T-helper 9 cell (primary cell): ENCODE results near the gene AHRR.
"Not testable (repeated sequence)": the region's sequence is repeated elsewhere in the genome, so short reads cannot be mapped to it uniquely, and the experiment has no call there.

Experiments
- DNase-seq: peaks from one replicate; pipeline ENCODE4 v3.0.0-alpha.2; 2020

Gene AHRR

DNA sequence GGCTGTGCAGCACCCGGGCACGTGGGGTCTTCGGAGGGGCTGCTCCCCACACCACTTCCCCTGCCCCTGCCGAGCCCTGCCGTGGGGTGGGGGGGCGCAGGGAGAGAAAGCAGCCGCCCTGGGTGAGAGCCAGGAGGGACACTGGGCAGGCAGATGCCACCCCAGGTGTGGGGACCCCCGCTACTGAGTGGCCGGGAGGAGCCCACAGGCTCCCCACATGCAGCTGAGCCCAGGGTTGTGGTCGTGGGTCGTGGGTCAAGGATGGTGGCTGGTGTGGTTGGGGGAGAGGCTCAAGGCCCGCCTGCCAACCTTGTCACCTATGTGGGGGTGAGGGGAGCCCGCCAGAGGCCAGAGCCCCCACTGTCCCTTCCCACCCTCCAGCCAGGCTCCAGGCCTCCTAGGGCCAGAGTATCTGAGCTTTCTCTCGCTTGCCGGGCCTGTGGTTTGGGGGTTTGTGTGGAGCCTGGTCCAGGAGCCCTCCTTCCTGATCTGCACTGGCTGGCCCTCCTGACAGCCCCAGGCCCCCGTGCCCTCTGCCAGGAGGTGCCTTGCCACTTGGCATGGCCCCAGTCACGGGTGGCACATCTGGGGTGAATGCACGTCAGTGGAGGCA is 157.0 kb downstream of the AHRR start:
- DNase-seq, result no peak

DNA sequence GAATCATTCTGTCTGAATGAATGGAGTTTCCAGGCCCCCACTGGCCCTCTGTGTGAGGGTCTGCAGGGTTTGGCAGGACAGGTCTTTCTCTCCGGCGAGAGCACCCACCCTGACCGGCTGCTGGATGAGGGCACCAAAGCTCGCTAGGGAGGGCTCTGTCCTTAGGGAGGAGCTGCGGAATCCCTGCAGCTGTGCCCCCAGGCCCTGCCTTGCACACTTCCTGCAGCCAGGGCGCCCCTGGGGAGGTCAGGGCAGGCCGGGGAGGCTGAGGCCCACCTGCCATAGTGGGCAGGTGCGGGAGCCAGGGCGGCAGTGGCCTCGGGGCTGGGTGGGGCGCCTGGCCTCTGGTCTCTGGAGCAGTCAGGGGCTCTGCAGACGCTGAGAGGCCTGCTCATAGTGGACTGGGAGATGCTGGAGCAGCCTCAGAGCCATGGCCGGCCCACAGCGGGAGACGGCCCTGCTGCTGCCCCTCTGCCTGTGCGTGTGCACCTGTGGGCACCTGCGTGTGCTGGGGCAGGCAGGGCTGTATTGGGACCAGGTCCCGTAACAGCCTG is 157.5 kb downstream of the AHRR start:
- DNase-seq, result no peak

DNA sequence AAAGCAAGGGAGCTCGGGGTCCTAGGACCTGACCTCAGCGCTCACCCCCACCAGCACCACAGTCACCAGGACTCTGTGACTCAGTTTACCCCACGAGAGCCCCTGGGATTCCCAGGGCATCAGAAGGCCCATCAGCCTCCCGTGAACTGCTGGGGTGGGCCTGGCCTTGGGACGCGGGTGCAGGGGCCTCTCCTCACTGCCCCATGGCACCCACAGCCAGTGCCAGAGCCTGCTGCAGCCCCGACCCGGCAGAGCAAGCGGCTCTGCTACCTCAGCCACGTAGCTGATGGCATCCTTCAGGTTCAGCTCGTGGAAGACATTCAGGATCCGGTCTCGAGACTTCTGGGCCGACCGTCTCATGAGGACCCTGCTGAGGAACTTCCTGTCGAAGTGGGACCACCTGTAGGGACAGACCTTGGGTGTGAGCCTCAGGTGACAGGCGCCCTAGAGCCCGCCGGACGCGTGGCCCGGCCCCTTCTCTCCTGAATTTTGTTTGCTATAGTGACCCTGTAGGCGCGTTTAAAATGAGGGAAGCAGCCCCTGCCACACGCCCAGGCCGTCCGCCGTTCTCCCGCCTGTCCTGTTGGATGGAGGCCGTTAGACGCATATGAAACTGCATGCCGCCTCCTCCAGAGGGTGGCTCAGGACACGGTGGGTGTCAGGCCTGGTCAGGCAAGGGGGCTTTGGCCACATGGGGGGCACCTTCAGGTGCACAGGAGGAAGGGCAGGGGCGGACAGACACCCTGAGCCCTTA is 158.2 kb downstream of the AHRR start:
- DNase-seq, result no peak

DNA sequence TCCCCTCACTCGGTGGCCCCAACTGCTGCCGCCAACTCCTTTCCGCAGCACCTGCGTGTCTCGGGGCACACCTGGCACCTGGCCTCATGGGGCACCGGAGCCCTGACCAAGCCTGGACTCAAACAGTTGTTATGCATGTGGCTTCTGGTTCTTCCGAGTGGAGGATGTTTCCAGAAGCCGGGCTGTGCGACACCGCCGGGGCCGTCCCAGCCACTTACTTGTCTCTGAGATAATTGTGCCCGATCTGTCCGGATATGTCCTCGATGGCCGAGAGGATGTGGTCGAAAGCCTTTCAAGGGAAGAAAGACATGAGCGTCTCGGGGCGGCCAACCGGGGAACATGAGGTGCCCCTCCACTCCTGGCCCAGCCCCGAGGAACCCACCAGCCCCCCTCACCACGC is 159.8 kb downstream of the AHRR start:
- DNase-seq, result no peak

DNA sequence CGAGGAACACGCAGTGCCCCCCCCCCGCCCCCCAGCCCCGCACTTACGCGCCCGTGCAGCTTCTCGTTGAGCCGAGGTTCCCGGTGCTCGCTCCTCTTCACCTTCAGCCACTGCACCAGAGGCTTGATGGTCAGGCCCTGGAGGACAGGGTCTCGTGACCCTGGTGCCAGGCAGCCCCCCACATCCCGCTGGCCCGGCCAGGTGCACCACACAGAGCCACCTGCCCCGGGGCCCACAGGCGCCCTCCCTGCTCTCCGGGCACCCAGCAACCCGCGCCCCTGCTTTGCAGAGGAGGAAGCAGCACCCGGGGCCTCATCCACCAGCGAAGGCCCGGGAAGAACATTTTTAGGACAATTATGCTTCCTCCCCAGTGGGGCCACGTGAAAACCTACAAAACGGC is 160.5 kb downstream of the AHRR start:
- no peak for DNase-seq

DNA sequence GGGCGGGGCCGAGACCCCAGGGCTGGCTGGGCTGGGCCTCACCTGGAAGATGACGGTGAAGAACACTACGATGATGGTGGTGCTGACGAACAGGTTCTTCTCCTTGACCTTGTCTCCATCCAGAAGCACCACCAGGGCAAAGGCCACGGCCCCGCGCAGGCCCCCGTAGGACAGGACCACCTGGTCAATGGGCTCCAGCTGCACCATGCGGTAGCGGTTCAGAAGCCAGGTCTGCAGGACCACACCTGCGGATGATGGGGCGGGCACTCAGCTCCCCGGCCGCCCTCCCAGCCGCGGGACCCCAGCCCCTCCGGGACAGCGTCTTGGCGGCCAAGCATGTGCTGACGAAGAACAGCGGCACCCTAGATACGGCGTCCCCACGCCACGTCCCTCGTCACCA is 161.0 kb downstream of the AHRR start:
- DNase-seq, result no peak

DNA sequence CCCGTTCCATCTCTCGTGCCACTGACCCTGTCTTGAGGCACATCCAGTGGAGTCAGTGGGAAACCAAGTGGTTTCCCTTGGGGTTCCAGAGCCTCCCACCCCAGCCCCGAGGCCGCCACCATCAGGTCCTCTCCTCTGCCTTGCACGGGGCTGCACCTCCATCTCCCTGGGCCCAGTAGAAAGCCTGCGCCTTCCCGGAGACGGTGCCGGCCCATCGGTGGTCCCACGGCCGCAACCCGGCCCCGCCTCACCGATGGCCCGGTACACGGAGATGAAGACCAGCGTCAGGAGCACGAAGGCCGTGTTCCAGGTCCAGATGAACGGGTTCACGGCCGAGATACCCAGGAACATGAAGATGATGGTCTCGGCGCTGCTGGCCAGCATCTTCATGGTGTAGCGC is 161.5 kb downstream of the AHRR start:
- DNase-seq, result no peak

DNA sequence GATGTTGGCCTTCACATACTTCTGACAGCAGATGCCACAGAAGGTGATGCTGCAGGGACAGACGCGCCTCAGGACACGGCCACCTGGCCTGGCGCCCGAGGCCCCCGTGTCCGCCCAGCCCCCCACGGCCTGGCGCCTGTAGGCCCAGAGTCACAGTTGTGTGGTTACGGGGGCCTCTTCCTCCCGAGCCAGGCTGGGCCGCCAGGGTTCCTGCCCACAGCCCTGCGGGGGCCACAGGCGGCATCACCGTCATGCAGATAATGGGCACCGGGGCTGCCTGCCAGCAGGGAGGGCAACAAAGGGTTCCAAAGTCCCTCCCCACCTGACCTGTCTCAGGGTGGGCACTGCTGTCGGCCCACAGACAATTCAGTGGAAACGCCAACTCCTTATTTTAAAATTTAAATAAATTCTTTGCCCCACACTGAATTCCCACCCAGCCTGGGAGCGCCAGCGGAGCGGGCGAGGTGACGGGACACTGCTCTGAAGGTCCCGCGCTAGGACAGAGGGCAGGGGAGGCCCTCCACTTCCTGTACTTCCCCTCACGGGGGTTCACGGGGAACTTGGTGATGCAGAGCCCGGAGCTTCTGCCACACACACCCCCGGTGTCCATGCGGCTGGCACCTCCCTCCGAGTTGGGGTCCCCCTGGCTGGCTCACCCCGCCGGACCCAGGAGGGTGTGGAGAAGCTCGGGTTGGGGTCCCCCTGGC is 162.1 kb downstream of the AHRR start:
- DNase-seq, result no peak

DNA sequence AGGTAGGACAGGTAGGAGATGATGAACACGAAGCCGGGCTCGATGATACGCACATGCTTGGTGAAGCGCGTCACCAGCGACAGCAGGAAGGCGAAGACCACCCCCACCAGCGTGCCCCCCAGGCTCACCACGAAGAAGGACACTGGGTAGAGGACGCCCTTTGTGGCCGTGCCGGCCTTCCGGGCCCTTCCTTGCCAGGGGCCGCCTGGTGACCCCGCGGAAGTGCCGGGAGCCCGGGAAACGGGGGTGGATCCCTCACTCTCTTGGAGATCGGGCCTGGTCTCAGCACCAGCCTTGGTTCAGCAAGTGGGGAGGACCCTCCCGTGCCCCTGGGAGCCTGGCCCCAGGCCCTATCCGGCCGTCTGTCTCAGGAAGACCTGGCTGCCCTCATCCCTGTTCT is 163.0 kb downstream of the AHRR start:
- DNase-seq, result no peak

DNA sequence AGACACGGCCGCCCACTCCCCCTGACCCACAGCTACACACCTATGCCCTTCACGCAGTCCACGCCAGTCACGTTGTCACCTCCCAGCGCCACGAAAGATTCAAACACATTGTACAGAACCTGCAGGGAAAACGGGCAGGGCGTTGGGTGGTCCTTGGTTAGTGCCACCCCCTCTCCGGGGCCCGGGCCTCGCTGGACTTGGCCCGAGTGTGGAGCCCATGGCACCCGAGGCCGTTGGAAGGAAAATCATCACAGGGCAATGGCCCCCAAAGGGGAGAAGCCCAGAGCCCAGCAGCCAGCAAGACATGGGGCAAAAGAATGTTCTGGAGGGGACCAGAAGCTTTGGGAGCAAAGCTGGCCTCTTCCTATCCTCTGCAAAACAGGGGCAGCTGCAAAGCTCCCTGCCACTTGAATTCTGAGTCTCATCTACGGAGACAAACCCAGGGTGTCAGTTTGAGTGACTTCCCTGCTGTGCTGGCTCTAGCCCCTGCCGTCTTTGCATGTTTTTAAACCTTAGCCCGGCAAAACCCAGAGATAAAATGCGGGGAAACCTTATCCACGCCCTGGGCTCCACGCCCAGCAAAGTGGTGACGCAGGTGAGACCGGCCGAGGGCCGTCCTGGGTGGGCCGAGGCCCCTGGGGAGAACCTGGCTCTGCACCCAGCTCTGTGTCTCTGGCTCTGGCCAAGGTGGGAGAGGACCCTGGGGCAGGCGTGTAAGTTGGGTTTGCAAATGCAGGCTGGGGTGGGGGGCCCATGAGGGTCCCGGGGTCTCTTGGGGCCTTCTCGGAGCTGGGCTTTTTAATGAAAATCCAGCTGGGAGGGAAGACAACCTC is 163.8 kb downstream of the AHRR start:
- no peak for DNase-seq

DNA sequence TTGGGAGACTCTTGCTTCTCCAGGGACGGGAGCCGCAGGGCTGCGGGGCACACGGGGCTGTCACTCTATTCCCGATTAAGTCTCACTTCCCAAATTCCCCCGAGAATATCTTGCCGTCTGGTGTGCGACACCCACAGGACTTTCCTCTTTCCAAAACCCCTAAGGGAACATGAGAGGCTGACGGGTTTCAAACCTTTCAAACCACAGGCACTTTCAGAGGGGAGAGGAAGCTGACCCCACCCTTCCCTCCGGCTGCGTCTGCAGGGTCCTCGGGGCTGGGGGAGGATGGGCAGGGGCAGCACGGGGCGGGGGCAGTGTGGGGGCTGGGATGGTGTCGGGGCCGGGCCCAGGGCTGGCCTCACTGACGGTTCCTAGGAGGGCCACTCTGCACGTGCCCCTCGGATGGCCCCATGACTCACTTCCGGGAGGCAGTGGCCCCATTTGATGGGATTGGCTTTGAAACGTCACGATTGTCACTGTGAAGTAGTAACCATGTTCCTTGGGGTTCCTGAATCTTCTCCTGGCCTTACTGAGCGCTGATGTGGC is 164.5 kb downstream of the AHRR start:
- no peak for DNase-seq

DNA sequence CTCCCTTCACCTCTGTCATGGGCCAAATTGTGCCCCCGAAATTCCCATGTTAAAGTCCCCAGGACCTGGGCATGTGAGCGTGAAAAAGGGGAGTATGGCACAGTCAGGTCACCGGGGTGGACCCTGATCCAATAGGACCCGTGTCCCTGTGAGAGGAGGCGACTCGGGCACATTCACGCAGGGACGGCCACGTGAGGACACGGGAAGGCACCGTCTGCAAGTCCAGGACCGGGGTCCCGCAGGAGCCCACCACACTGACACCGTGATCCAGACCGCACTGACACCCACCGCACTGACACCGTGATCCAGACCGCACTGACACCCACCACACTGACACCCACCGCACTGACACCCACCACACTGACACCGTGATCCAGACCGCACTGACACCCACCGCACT is 165.1 kb downstream of the AHRR start:
- DNase-seq, result not testable (repeated sequence)
